ENCODE measurements around the gene SRCIN1.

SRCIN1 gene

GRCh38 chr17:38616361-38616760 is 10.6 kb upstream of the SRCIN1 start:
- DNase-seq (ENCODE audit: low read depth) = no peak

- no peak for DNase-seq (ENCODE audit: low read depth)
These were observed 8.4 kb upstream of the SRCIN1 start for GRCh38 chr17:38613981-38614779.

DNA sequence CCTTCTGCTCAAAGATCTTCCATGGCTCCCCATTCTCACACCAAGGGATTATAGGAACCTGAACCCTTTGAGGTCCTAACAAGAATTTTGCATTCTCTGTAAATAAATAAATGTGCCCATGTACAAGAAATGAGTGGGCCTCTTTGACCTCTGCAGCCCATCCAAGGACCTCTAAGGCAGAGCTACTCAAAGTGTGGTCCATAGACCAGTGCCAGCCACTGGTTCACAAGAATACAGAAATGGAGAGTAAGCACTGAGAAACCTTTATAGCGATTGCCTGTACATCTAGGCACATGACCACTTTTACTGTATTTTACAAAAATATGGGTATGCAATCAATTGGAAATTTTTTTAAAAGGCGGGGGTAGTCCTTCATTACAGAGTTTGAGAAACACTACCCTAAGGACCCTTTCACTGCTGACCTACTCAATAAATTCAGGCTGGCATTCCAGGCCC is 7.8 kb upstream of the SRCIN1 start:
- no peak for DNase-seq (ENCODE audit: low read depth)

GRCh38 chr17:38611872-38612376 is 6.2 kb upstream of the SRCIN1 start:
- no peak for DNase-seq (ENCODE audit: low read depth)

GRCh38 chr17:38611070-38611786 is 5.5 kb upstream of the SRCIN1 start:
- no peak for DNase-seq (ENCODE audit: low read depth)

DNA sequence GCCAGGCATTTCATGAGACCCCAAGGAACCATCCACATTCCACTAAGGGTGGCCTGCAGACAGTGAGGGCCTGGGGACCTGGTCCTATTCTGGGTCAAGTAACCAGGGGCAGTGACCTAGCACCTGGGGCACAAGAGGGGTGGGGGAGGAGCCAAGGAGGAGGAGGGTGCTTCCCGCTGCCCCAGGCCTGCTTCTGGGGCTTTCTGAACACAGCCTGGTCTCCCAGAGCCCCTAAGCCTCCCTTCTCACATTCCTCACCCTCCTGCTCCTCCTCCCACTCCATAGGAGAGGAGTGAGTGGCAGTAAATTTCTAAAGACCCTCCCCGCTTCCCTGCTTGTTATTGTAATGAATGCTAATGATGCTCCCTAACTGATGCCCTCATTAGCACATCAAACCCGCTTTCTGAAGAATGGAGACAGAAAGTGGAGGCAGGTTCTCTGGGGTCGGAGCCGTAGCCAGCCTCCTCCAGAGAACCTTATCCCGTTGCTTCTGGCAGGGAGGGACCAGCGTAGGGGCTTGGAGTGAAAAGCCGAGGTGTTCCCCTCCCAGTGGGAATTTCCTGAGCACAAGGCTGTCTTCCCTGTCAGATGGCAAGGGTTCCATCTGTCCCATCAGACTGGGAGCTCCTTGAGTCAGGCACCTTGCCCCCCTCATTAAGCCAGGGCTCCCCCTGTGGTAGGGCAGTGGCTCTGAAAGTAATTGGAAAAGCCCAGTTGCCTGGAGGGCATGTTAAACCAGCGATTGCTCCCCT is 3.7 kb upstream of the SRCIN1 start:
- DNase-seq (ENCODE audit: low read depth) = no peak

GRCh38 chr17:38608648-38609047 is 2.9 kb upstream of the SRCIN1 start:
- no peak for DNase-seq (ENCODE audit: low read depth)

DNA sequence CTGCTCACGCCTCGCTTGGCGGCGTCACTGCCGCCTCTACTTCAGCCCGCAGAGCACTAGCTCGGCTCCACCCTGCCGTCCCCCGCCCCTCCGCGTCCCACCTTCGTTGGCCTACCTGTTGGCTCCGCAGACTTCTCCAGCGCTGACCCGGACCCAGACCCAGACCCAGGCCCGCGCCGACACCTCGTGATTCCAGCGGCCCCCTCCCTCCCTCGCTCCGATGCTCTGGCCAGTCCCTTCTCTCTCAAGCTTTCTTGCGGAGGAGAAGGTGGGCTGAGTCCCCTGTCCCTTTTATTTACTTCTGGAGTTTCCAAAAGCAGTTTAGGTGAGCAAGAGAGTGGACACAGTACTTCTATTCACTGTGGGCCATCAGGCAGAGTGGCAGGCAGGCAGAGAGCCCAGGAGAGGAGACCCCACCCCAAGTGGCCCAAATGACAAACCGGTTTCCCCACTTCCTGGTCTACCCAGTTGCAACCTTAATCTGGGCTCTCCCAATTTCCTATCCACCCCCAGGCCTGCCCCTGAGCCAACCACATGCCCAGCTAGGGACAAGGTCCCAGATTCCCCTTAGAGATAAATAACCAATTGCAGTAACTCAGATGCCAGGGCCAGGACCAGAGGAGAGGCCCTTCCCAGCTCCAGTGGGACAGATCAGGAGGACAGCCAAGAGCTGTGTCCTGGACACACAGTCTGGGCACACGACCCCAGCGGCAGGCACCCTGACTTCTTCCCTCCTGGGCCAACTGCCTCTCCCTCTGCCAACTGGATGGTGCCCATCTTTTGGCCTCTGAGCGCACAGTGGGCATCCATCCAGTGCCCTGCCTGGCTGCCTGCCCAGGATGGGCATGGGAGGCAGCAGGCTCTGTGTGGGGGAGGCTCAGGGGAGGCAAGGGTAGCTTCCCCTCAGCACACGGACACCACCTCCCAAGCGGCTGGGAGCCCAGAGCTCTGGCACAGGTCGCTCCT is 1.2 kb upstream of the SRCIN1 start:
- DNase-seq (ENCODE audit: low read depth) = no peak

DNA sequence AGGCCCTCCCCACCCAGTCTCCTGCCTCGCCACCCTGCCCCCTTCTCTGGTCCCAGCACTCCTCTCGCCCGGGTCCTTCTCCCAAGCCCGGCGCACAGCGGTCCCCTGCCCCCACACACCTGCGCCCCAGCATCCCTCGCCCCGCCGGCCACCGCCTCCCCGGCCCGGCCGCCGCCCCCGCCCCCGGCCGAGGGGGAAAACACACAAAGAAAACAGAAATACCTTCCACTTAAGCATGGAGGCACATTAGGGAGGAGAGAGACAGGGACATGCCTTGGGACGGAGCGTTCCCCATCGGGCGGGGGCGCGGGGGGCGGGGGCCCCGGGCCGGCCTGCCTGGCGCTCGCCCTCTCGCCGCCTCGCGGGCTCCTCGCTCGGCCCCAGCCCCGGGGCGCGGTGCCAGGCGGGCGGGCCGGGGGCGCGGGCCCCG is 326 bp downstream of the SRCIN1 start:
- DNase-seq (ENCODE audit: low read depth) = no peak

- DNase-seq (ENCODE audit: low read depth) = no peak
These were observed 1.0 kb downstream of the SRCIN1 start for GRCh38 chr17:38604479-38605403.

GRCh38 chr17:38603786-38604478 is 1.8 kb downstream of the SRCIN1 start:
- DNase-seq (ENCODE audit: low read depth) = no peak

DNA sequence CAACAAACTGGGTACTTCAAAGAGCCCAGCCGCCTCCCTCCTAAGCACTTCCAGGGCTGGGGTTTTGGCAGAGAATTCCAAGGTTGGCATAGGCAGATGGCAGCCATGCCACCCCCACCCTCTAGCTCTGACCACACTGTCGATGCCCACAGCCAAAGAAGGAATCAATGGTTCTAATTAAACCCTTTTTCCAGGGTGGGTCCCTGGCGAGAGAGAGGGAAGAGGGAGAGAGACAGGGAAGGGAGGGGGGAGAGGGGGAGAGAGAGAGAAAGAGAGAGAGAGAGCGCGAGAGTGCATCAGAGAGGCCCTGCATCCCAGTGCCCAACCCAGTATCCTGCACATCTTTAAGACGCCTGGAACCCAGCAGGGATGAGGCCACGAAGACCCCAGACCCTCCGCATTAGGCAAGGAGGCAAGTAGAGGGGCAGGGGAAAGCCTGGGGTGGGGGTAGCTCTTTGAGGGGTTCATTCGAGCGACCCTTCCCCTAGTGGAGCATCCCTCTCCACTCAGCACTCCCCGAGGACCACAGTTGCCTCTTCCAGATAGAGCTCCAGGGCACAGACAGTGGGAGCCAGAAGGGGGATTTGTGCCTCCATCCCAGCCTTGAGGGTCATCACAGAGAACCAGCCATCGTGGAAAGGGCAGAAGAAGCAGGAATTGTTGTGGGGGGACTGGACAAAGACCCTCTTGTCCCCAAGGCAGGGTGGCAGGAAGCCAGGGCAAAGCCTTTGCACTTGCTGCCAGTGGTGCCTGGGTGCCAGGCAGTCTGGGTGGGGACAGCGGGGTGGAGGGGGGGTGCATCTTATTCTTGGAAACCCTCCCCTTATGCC is 2.6 kb downstream of the SRCIN1 start:
- DNase-seq (ENCODE audit: low read depth) = no peak

- no peak for DNase-seq (ENCODE audit: low read depth)
These were observed 3.3 kb downstream of the SRCIN1 start for GRCh38 chr17:38602453-38602852.

GRCh38 chr17:38601539-38602351 is 4.0 kb downstream of the SRCIN1 start:
- DNase-seq (ENCODE audit: low read depth) = no peak

GRCh38 chr17:38600906-38601305 is 4.8 kb downstream of the SRCIN1 start:
- DNase-seq (ENCODE audit: low read depth) = no peak

- DNase-seq (ENCODE audit: low read depth) = no peak
These were observed 5.3 kb downstream of the SRCIN1 start for GRCh38 chr17:38600416-38600815.

DNA sequence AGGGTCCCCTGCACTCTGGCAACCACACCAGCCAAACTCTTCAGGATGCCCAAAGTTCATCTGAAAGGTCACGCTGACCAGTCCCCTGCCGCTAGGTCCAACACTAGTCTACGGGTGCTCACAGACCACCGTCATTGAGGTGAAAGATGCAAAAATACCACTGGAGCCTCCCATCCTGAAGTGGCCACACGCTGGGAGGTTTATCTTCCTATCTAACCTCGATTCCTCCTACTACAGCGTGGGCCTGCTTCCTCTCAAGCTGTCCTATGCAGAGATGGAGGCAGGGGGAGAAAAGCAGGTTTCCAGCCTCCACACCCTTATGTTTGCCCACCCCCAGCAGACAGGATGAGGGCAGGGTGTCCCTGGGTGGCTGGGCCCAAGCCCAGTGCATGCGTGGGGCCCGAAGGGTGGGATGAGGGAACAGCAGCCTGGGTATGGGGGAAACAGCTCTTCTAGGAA is 6.3 kb downstream of the SRCIN1 start:
- no peak for DNase-seq (ENCODE audit: low read depth)

GRCh38 chr17:38598995-38599394 is 6.8 kb downstream of the SRCIN1 start:
- no peak for DNase-seq (ENCODE audit: low read depth)
